ENCODE results near the gene PGC. TPM values are rescaled to one million over a fixed set of nuclear protein-coding genes. Genes with fewer than 3 reads are reported as not detected.

PGC gene
- total RNA-seq, 1 donor from 2014 or later = not detected

DNA sequence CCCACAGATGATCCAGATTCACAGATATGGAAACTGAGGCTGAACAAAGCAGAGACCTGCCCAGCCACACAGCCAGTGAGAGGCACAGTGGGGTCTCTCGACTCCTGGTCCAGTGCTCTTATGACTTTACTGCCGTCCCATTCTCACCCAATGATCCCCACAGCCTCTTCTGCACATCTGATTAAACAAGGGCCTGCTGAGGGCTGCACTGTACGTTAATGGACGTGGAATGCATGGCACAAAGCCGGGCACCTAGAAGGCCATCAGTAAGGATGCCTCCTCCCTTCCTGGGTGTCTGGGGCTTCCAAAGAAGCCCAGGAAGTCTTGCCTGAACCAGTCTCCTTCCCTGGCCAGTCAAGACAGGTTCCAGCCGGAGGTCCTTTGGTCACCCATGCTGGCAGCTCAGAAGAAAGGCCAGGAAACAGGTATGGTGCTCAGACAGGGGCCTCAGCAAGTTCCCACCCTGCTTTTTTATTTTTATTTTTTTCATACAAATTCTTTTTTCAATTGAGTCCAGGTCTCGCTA, 15.6 kb downstream of the PGC start:
- Mint-ChIP-seq H3K27ac (no peak overlapping the region), H3K9me3 (no peaks in the 10 kb centered on the region), H3K4me1 (peaks cover 7% of the 10 kb centered on the region), H3K36me3 (no peaks in the 10 kb centered on the region), H3K4me3 (no peak overlapping the region), H3K27me3 (ENCODE audit: low read depth) (peaks cover 25% of the 10 kb centered on the region)
- TF ChIP-seq, protein P1, sequence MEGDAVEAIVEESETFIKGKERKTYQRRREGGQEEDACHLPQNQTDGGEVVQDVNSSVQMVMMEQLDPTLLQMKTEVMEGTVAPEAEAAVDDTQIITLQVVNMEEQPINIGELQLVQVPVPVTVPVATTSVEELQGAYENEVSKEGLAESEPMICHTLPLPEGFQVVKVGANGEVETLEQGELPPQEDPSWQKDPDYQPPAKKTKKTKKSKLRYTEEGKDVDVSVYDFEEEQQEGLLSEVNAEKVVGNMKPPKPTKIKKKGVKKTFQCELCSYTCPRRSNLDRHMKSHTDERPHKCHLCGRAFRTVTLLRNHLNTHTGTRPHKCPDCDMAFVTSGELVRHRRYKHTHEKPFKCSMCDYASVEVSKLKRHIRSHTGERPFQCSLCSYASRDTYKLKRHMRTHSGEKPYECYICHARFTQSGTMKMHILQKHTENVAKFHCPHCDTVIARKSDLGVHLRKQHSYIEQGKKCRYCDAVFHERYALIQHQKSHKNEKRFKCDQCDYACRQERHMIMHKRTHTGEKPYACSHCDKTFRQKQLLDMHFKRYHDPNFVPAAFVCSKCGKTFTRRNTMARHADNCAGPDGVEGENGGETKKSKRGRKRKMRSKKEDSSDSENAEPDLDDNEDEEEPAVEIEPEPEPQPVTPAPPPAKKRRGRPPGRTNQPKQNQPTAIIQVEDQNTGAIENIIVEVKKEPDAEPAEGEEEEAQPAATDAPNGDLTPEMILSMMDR (IDR thresholded peaks at IDR 0.05; ENCODE audit: unreplicated experiment) = no peak
- DNase-seq (ENCODE audit: low spot score in 2 of 2, unreplicated experiment in 2 of 2) = no peak

GRCh38 chr6:41730531-41731436, 16.4 kb downstream of the PGC start:
- H3K4me1 Mint-ChIP-seq = peaks cover 6% of the 10 kb centered on the region
- no peaks in the 10 kb centered on the region for H3K36me3 Mint-ChIP-seq
- peaks cover 25% of the 10 kb centered on the region for H3K27me3 Mint-ChIP-seq (ENCODE audit: low read depth)
- no peaks in the 10 kb centered on the region for H3K9me3 Mint-ChIP-seq
- H3K4me3 Mint-ChIP-seq = no peak overlapping the region
- TF ChIP-seq, protein P1 (IDR thresholded peaks at IDR 0.05; ENCODE audit: unreplicated experiment) = no peak
- DNase-seq (ENCODE audit: low spot score in 2 of 2, unreplicated experiment in 2 of 2) = no peak
- no peak overlapping the region for H3K27ac Mint-ChIP-seq

GRCh38 chr6:41729624-41730023, 17.6 kb downstream of the PGC start:
- Mint-ChIP-seq H3K36me3 (no peaks in the 10 kb centered on the region), H3K9me3 (no peaks in the 10 kb centered on the region), H3K27me3 (ENCODE audit: low read depth) (peaks cover 25% of the 10 kb centered on the region), H3K4me1 (peaks cover 8% of the 10 kb centered on the region), H3K27ac (no peak overlapping the region), H3K4me3 (no peak overlapping the region)
- TF ChIP-seq, protein P1 (IDR thresholded peaks at IDR 0.05; ENCODE audit: unreplicated experiment) = no peak
- DNase-seq (ENCODE audit: low spot score in 2 of 2, unreplicated experiment in 2 of 2) = no peak

- TF ChIP-seq, protein P1 (IDR thresholded peaks at IDR 0.05; ENCODE audit: unreplicated experiment) = no peak
Observed at GRCh38 chr6:41728954-41729353, 18.2 kb downstream of the PGC start.

GRCh38 chr6:41728073-41728936, 18.9 kb downstream of the PGC start:
- Mint-ChIP-seq H3K9me3 (no peaks in the 10 kb centered on the region), H3K27ac (no peak overlapping the region), H3K4me3 (no peak overlapping the region), H3K4me1 (peaks cover 16% of the 10 kb centered on the region), H3K36me3 (no peaks in the 10 kb centered on the region), H3K27me3 (ENCODE audit: low read depth) (peaks cover 18% of the 10 kb centered on the region)
- DNase-seq (ENCODE audit: low spot score in 2 of 2, unreplicated experiment in 2 of 2) = no peak
- TF ChIP-seq, protein P1 (IDR thresholded peaks at IDR 0.05; ENCODE audit: unreplicated experiment) = no peak

More at GRCh38 chr6:41728954-41729353, 18.2 kb downstream of the PGC start:
- H3K36me3 Mint-ChIP-seq = no peaks in the 10 kb centered on the region
- no peak overlapping the region for H3K4me3 Mint-ChIP-seq
- peaks cover 15% of the 10 kb centered on the region for H3K4me1 Mint-ChIP-seq
- H3K9me3 Mint-ChIP-seq = no peaks in the 10 kb centered on the region
- H3K27ac Mint-ChIP-seq = no peak overlapping the region
- no peak for DNase-seq (ENCODE audit: low spot score in 2 of 2, unreplicated experiment in 2 of 2)
- H3K27me3 Mint-ChIP-seq (ENCODE audit: low read depth) = peaks cover 25% of the 10 kb centered on the region

Data from mesothelial cell of epicardium (in vitro differentiated cells).